Endothelial cell (in vitro differentiated cells): ENCODE measurements around the gene TRPM2. TPM values are rescaled to one million over a fixed set of nuclear protein-coding genes. Genes with fewer than 3 reads are reported as not detected.

Experiments used
- DNase-seq: peaks from one replicate; pipeline ENCODE4 v3.0.0; 2021; ENCODE audit warnings: low spot score
- H3K27ac Mint-ChIP-seq: one replicate; pipeline ENCODE4 v1.8.0; 2021; ENCODE audit warnings: mixed read lengths, inconsistent platforms; ENCODE audit not compliant: unreplicated experiment
- H3K27me3 Mint-ChIP-seq: one replicate; pipeline ENCODE4 v1.8.0; 2021; ENCODE audit warnings: mild to moderate bottlenecking, moderate library complexity, mixed read lengths, inconsistent platforms; ENCODE audit not compliant: unreplicated experiment
- H3K36me3 Mint-ChIP-seq: one replicate; pipeline ENCODE4 v1.8.0; 2021; ENCODE audit warnings: mild to moderate bottlenecking, low read depth, mixed read lengths, inconsistent platforms; ENCODE audit not compliant: unreplicated experiment
- H3K4me1 Mint-ChIP-seq: one replicate; pipeline ENCODE4 v1.8.0; 2021; ENCODE audit warnings: mild to moderate bottlenecking, mixed read lengths, inconsistent platforms; ENCODE audit not compliant: unreplicated experiment
- H3K4me3 Mint-ChIP-seq: one replicate; pipeline ENCODE4 v1.8.0; 2021; ENCODE audit warnings: mild to moderate bottlenecking, mixed read lengths, inconsistent platforms; ENCODE audit not compliant: unreplicated experiment
- H3K9me3 Mint-ChIP-seq: one replicate; pipeline ENCODE4 v1.8.0; 2021; ENCODE audit warnings: mixed read lengths, inconsistent platforms; ENCODE audit not compliant: unreplicated experiment
- total RNA-seq: library from RNA; stranded (reverse); fragmentation: NEBNext Ultra II Directional; extraction: Animal tissue kit (Norgen Biotek cat#: 25700); gene quantifications from one replicate; pipeline ENCODE4 v1.2.1, GENCODE V29; 2021; ENCODE audit not compliant: unreplicated experiment
- TF ChIP-seq, protein P1 (sequence below): fragments of 200-600 bp; sonication (generic); IDR thresholded peaks from one replicate; pipeline ENCODE4 v1.5.0; 2021; ENCODE audit warnings: antibody characterized with exemption; ENCODE audit not compliant: unreplicated experiment

TRPM2 gene
- total RNA-seq, 1 donor from 2014 or later, result 0.15 TPM

DNA sequence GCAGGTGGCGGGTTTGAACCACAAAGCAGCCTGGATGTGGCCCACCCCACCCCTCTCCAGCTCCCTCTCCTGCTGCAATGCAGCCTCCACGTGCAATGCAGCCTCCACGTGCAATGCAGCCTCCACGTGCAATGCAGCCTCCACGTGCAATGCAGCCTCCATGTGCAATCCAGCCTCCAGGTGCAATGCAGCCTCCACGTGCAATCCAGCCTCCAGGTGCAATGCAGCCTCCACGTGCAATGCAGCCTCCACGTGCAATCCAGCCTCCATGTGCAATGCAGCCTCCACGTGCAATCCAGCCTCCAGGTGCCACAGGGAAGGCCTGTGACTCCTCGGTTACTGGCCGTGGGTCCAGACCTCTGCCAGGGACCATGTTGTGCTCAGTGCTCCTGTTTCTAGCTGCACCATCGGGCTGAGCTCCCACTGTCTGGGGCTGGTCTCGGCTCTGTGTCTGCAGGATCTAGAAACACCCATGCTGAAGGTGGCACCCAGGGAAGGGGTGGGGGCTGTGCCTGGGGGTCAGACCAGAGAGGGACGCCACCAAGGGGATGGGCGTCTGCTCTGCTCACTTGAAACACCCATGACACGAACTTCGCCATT, 90.0 kb downstream of the TRPM2 start:
- Mint-ChIP-seq H3K27ac (no peak overlapping the region), H3K36me3 (no peaks in the 10 kb centered on the region)
- TF ChIP-seq, protein P1, sequence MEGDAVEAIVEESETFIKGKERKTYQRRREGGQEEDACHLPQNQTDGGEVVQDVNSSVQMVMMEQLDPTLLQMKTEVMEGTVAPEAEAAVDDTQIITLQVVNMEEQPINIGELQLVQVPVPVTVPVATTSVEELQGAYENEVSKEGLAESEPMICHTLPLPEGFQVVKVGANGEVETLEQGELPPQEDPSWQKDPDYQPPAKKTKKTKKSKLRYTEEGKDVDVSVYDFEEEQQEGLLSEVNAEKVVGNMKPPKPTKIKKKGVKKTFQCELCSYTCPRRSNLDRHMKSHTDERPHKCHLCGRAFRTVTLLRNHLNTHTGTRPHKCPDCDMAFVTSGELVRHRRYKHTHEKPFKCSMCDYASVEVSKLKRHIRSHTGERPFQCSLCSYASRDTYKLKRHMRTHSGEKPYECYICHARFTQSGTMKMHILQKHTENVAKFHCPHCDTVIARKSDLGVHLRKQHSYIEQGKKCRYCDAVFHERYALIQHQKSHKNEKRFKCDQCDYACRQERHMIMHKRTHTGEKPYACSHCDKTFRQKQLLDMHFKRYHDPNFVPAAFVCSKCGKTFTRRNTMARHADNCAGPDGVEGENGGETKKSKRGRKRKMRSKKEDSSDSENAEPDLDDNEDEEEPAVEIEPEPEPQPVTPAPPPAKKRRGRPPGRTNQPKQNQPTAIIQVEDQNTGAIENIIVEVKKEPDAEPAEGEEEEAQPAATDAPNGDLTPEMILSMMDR, result no peak

DNA sequence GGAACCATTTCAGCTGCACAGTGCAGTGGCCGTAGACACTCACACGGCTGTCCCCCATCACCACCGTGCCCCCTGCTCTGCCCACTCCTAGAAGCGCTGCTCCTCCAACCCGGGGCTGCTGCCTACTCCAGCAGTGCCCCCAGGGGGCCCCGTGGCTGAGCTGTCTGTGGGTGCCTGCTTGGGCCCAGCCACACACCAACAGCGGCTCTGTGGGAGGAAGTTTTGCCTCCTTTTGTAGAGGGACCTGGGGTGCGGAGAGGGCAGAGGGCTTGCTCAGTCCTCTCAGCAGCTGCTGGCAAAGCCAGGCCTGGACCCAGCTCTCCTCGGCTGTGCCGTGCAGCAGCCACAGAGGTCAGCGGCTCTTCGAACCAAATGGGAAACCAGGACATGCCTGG, 90.5 kb downstream of the TRPM2 start:
- Mint-ChIP-seq H3K9me3 (no peaks in the 10 kb centered on the region), H3K4me1 (no peaks in the 10 kb centered on the region), H3K27ac (no peak overlapping the region), H3K4me3 (no peak overlapping the region), H3K27me3 (peaks cover 1% of the 10 kb centered on the region), H3K36me3 (no peaks in the 10 kb centered on the region)
- TF ChIP-seq, protein P1, result no peak
- no peak for DNase-seq

More for the DNA sequence above, 90.0 kb downstream of the TRPM2 start:
- no peaks in the 10 kb centered on the region for H3K4me1 Mint-ChIP-seq
- no peak for DNase-seq
- no peaks in the 10 kb centered on the region for H3K9me3 Mint-ChIP-seq
- no peak overlapping the region for H3K4me3 Mint-ChIP-seq
- H3K27me3 Mint-ChIP-seq, result peaks cover 1% of the 10 kb centered on the region

DNA sequence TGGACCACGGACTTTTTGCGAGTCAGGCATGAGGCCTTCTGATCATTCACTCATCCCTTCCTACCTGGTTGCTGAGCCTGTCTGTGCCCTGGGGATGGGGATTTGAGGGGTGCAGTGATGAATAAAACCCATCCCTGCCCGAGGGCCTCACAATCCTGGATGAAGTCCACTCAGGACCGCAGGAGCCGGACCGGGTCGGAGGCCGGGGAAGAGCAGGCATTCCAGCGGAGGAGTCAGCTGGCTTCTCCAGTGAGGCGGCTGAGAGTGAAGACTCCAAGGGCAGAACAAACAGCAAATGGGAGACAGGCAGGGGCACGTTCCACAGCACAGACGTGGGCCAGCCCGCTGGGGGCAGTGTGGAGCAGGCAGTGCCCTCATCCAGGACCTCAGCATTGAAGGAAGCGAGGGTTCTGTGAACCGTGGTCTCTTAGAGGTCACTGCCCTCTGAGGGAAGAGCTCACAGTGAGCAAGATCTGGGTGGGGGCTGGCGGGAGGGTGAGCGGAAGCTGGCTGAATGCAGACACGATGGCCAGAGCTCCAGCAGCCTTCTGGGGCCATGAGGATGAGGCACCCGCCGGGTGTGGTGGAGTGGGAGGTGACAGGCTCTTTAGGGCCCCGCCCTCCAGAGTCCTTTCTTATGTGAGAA, 91.0 kb downstream of the TRPM2 start:
- TF ChIP-seq, protein P1, result peak; percentile 37
- peaks cover 1% of the 10 kb centered on the region for H3K27me3 Mint-ChIP-seq
- no peaks in the 10 kb centered on the region for H3K9me3 Mint-ChIP-seq
- no peak overlapping the region for H3K4me3 Mint-ChIP-seq
- no peaks in the 10 kb centered on the region for H3K36me3 Mint-ChIP-seq
- H3K27ac Mint-ChIP-seq, result no peak overlapping the region
- peak; percentile 54 for DNase-seq
- H3K4me1 Mint-ChIP-seq, result no peaks in the 10 kb centered on the region

DNA sequence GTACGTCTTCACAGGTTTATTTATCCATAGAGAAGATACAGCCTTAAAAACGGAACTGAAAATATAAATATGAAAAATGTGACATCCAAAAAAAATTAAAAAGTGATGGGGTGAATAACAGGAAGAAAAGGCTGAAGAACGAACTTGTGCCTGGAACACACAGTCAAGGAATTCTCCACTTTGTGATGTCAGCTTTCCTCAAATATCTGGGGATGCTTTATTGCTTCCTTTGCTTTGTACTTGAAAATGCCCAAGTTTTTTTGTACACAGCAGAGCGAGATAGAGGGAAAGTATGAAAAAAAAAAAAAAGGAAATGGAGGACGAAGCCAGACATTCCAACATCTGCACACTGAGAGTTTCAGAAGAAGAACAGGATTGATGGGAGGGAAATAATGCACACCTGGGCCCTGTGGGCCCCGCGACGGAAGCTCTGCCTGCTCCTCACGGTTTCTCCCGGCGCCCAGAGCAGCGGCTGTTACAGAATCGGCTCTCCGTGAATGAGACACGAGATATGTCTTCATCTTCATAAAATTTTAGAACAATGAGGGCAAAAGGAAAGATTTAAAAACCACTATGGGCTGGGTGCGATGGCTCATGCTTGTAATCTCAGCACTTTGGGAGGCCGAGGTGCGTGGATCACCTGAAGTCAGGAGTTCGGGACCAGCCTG, 91.9 kb downstream of the TRPM2 start:
- no peaks in the 10 kb centered on the region for H3K36me3 Mint-ChIP-seq
- no peak for DNase-seq
- no peaks in the 10 kb centered on the region for H3K9me3 Mint-ChIP-seq
- H3K27ac Mint-ChIP-seq, result peak overlapping the region; percentile 21
- no peak overlapping the region for H3K4me3 Mint-ChIP-seq
- TF ChIP-seq, protein P1, result no peak
- H3K27me3 Mint-ChIP-seq, result peaks cover 1% of the 10 kb centered on the region
- no peaks in the 10 kb centered on the region for H3K4me1 Mint-ChIP-seq

DNA sequence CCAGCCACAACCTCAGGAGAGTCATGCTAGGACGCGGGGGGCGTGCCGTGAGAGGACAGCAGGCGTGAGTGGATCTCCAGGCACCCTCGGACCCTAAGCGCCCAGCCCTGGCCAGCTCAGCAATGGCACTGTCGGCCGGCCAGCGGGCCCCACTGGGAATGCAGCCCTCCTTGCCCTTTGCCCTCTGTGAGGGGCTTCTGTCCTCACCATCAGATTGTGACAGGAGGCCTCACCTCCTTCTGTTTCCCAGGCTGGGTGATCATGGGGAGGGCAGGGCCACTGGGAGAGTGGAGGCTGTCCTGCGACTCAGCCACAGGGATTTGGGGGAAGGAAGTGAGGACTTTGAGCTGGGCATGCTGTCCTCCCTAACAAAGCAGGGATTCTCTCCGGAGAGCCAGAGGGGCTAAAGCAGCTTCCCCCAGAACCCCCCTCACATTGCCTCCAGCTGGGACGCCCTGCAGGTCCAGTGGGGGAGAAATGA, 95.3 kb downstream of the TRPM2 start:
- Mint-ChIP-seq H3K27me3 (peaks cover 4% of the 10 kb centered on the region), H3K27ac (no peak overlapping the region), H3K4me1 (no peaks in the 10 kb centered on the region), H3K36me3 (no peaks in the 10 kb centered on the region), H3K9me3 (no peaks in the 10 kb centered on the region), H3K4me3 (no peak overlapping the region)
- TF ChIP-seq, protein P1, result no peak
- DNase-seq, result peak; percentile 2
